SK-N-SH treated with all-trans-retinoic acid at 6 μM for 48 hours (cell line): ENCODE data around the gene IFT57.

ENCODE experiments used
- ATAC-seq: fragments of 200-7000 bp; cut with Tn5 transposase; 3 replicates; pipeline ENCODE4 v1.9.1; 2020; ENCODE audit warnings: mild to moderate bottlenecking, moderate library complexity
- ARNTL ChIP-seq: fragments of 450-650 bp; formaldehyde crosslinking; IDR thresholded peaks from 2 replicates; pipeline ENCODE4 v1.5.0; 2020; ENCODE audit warnings: low read depth, mild to moderate bottlenecking, moderate library complexity, borderline replicate concordance
- BACH2 ChIP-seq: fragments of 250-450 bp; sonication (Bioruptor Pico); IDR thresholded peaks from 2 replicates; pipeline ENCODE4 v1.9.0; 2021; ENCODE audit warnings: mild to moderate bottlenecking, borderline replicate concordance
- CSDC2 ChIP-seq: fragments of 250-450 bp; sonication (Bioruptor Pico); IDR thresholded peaks from 2 replicates; pipeline ENCODE4 v1.5.0; 2020; ENCODE audit warnings: mild to moderate bottlenecking, moderate library complexity
- ESRRG ChIP-seq: fragments of 250-450 bp; sonication (Bioruptor Pico); IDR thresholded peaks from 2 replicates; pipeline ENCODE4 v1.6.1; 2021; ENCODE audit warnings: mild to moderate bottlenecking
- GLIS3 ChIP-seq: fragments of 250-450 bp; sonication (Bioruptor Pico); IDR thresholded peaks from 2 replicates; pipeline ENCODE4 v1.5.0; 2020; ENCODE audit warnings: mild to moderate bottlenecking, moderate library complexity
- ISL1 ChIP-seq: fragments of 250-450 bp; sonication (Bioruptor Pico); IDR thresholded peaks from 2 replicates; pipeline ENCODE4 v2.1.2; 2022; ENCODE audit warnings: mild to moderate bottlenecking, moderate library complexity
- PPARA ChIP-seq: fragments of 250-450 bp; sonication (Bioruptor Pico); IDR thresholded peaks from 2 replicates; pipeline ENCODE4 v1.5.0; 2020; ENCODE audit warnings: mild to moderate bottlenecking, borderline replicate concordance
- RARB ChIP-seq: fragments of 250-450 bp; sonication (Bioruptor Pico); IDR thresholded peaks from 2 replicates; pipeline ENCODE4 v1.8.0; 2021; ENCODE audit warnings: mild to moderate bottlenecking, moderate library complexity
- SNAI2 ChIP-seq: fragments of 250-450 bp; sonication (Bioruptor Pico); IDR thresholded peaks from 2 replicates; pipeline ENCODE4 v1.5.0; 2020; ENCODE audit warnings: mild to moderate bottlenecking, moderate library complexity
- TCF4 ChIP-seq: fragments of 250-450 bp; sonication (Bioruptor Pico); IDR thresholded peaks from 2 replicates; pipeline ENCODE4 v1.8.0; 2021; ENCODE audit warnings: mild to moderate bottlenecking, moderate library complexity, borderline replicate concordance
- TOX ChIP-seq: fragments of 250-450 bp; sonication (Bioruptor Pico); IDR thresholded peaks from 2 replicates; pipeline ENCODE4 v1.8.0; 2021; ENCODE audit warnings: mild to moderate bottlenecking, moderate library complexity, borderline replicate concordance
- ZC3H10 ChIP-seq: fragments of 250-450 bp; sonication (Bioruptor Pico); IDR thresholded peaks from 2 replicates; pipeline ENCODE4 v1.5.1; 2021; ENCODE audit warnings: mild to moderate bottlenecking, moderate library complexity
- ZFP30 ChIP-seq: fragments of 450-650 bp; formaldehyde crosslinking; IDR thresholded peaks from 2 replicates; pipeline ENCODE4 v1.5.0; 2022; ENCODE audit warnings: mild to moderate bottlenecking, moderate library complexity
- ZNF565 ChIP-seq: fragments of 450-650 bp; formaldehyde crosslinking; conservative IDR thresholded peaks from 2 replicates; pipeline ENCODE4 v1.5.0; 2020; ENCODE audit warnings: low read depth, mild to moderate bottlenecking, moderate library complexity
- ZNF70 ChIP-seq: fragments of 450-650 bp; formaldehyde crosslinking; IDR thresholded peaks from 2 replicates; pipeline ENCODE4 v1.5.0; 2020; ENCODE audit warnings: mild to moderate bottlenecking, moderate library complexity
- ZNF8 ChIP-seq: fragments of 450-650 bp; formaldehyde crosslinking; IDR thresholded peaks from 2 replicates; pipeline ENCODE4 v1.5.0; 2020; ENCODE audit warnings: mild to moderate bottlenecking, moderate library complexity
- TF ChIP-seq, protein P1 (sequence below): fragments of 250-450 bp; sonication (Bioruptor Pico); IDR thresholded peaks from 2 replicates; pipeline ENCODE4 v1.8.0; 2020; ENCODE audit warnings: mild to moderate bottlenecking, moderate library complexity, borderline replicate concordance
- TF ChIP-seq, protein P2 (sequence below): fragments of 250-450 bp; sonication (Bioruptor Pico); IDR thresholded peaks from 2 replicates; pipeline ENCODE4 v1.5.1; 2020; ENCODE audit warnings: low read depth, mild to moderate bottlenecking, moderate library complexity
- TF ChIP-seq, protein P3 (sequence below): fragments of 250-450 bp; sonication (Bioruptor Pico); IDR thresholded peaks from 2 replicates; pipeline ENCODE4 v1.5.0; 2020; ENCODE audit warnings: mild to moderate bottlenecking, moderate library complexity
- TF ChIP-seq, protein P4 (sequence below): fragments of 250-450 bp; sonication (Bioruptor Pico); IDR thresholded peaks from 2 replicates; pipeline ENCODE4 v1.8.0; 2021; ENCODE audit warnings: low read depth, mild to moderate bottlenecking, moderate library complexity, borderline replicate concordance

The IFT57 gene

DNA sequence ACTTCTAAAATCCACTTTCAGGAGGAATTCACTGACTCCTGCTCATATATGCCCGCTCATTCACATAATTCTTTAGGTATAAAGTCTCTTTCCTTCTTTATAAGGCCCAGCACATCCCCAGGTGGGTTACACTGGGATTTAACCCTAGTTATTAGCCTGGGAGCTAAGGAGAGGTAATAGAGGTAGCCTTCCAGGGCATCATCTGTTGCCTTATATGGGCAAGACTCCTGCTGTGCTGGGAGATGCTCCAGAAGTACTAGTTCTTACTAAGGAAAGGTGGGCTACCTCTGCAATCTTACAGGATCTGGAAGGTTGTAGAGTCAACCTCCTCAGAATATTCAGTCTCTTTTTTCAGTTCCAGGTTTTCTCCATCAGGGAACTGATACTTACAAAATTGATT is 13.1 kb upstream of the IFT57 start:
- no peak for TF ChIP-seq TOX (CRISPR knock-in tag)
- no peak for TF ChIP-seq ESRRG (CRISPR knock-in tag)
- no peak for TF ChIP-seq CSDC2 (CRISPR knock-in tag)
- TF ChIP-seq, protein P1, sequence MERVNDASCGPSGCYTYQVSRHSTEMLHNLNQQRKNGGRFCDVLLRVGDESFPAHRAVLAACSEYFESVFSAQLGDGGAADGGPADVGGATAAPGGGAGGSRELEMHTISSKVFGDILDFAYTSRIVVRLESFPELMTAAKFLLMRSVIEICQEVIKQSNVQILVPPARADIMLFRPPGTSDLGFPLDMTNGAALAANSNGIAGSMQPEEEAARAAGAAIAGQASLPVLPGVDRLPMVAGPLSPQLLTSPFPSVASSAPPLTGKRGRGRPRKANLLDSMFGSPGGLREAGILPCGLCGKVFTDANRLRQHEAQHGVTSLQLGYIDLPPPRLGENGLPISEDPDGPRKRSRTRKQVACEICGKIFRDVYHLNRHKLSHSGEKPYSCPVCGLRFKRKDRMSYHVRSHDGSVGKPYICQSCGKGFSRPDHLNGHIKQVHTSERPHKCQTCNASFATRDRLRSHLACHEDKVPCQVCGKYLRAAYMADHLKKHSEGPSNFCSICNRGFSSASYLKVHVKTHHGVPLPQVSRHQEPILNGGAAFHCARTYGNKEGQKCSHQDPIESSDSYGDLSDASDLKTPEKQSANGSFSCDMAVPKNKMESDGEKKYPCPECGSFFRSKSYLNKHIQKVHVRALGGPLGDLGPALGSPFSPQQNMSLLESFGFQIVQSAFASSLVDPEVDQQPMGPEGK (CRISPR knock-in tag) = no peak
- TF ChIP-seq SNAI2 (CRISPR knock-in tag) = no peak
- no peak for TF ChIP-seq ISL1
- TF ChIP-seq BACH2 (CRISPR knock-in tag) = no peak
- ATAC-seq = no peak

DNA sequence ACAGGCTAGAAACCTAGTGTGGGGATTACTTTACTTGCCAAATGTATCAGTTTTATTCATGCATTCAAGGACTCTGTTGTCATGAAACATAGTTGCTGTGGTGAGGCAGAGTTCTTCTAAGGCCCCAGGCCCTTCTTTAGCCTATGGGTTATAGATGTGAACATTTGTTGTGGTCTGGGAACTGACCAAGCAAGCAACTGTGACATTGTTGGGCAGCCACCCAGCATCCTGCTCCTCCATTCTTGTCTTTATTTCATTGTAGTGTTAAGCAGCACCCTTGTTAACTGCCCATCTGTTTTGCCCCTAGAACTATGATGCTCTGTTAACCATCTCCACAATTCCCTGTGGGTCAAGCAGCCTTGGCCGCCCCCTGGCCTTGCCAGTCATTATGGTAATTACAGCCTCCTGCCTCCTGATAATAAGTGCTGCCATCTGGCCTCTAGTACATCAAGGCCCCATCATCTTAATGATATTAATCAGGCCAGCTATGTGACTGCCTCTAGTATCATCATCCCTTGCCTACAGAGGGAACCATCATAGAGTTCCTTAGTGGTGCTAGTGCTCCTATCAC is 12.2 kb upstream of the IFT57 start:
- no peak for TF ChIP-seq BACH2 (CRISPR knock-in tag)
- TF ChIP-seq ZNF70 (CRISPR knock-in tag) = no peak
- no peak for TF ChIP-seq TOX (CRISPR knock-in tag)
- TF ChIP-seq, protein P2, sequence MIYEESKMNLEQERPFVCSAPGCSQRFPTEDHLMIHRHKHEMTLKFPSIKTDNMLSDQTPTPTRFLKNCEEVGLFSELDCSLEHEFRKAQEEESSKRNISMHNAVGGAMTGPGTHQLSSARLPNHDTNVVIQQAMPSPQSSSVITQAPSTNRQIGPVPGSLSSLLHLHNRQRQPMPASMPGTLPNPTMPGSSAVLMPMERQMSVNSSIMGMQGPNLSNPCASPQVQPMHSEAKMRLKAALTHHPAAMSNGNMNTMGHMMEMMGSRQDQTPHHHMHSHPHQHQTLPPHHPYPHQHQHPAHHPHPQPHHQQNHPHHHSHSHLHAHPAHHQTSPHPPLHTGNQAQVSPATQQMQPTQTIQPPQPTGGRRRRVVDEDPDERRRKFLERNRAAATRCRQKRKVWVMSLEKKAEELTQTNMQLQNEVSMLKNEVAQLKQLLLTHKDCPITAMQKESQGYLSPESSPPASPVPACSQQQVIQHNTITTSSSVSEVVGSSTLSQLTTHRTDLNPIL = no peak
- no peak for TF ChIP-seq CSDC2 (CRISPR knock-in tag)
- no peak for TF ChIP-seq ISL1
- no peak for TF ChIP-seq PPARA (CRISPR knock-in tag)
- no peak for ATAC-seq

DNA sequence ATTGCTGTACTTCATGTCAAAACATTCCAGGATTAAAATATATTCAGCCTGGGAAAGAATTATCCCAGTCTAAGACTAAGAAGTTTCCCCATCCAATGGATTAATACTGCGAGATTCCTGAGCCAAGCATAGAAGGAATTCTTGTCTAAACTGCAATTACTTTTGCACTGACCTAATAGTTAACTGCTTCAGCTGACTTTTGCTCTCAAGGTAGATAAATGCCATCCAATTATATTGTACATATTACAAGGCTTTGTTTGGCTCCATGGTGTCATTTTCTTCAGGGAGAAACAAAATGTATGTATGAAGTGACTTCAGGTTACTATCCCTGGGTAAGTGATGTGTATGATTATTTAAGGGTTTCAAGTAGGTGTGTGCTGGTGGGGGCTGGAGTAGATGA is 6.1 kb upstream of the IFT57 start:
- no peak for TF ChIP-seq ZNF565 (CRISPR knock-in tag)
- TF ChIP-seq ZC3H10 (CRISPR knock-in tag) = no peak
- TF ChIP-seq, protein P1 (CRISPR knock-in tag) = no peak
- TF ChIP-seq GLIS3 = no peak
- TF ChIP-seq, protein P3, sequence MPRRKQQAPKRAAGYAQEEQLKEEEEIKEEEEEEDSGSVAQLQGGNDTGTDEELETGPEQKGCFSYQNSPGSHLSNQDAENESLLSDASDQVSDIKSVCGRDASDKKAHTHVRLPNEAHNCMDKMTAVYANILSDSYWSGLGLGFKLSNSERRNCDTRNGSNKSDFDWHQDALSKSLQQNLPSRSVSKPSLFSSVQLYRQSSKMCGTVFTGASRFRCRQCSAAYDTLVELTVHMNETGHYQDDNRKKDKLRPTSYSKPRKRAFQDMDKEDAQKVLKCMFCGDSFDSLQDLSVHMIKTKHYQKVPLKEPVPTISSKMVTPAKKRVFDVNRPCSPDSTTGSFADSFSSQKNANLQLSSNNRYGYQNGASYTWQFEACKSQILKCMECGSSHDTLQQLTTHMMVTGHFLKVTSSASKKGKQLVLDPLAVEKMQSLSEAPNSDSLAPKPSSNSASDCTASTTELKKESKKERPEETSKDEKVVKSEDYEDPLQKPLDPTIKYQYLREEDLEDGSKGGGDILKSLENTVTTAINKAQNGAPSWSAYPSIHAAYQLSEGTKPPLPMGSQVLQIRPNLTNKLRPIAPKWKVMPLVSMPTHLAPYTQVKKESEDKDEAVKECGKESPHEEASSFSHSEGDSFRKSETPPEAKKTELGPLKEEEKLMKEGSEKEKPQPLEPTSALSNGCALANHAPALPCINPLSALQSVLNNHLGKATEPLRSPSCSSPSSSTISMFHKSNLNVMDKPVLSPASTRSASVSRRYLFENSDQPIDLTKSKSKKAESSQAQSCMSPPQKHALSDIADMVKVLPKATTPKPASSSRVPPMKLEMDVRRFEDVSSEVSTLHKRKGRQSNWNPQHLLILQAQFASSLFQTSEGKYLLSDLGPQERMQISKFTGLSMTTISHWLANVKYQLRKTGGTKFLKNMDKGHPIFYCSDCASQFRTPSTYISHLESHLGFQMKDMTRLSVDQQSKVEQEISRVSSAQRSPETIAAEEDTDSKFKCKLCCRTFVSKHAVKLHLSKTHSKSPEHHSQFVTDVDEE (CRISPR knock-in tag) = no peak
- TF ChIP-seq, protein P2 = no peak
- no peak for TF ChIP-seq TCF4 (CRISPR knock-in tag)
- TF ChIP-seq BACH2 (CRISPR knock-in tag) = no peak
- no peak for TF ChIP-seq ARNTL (CRISPR knock-in tag)
- TF ChIP-seq RARB (CRISPR knock-in tag) = no peak
- TF ChIP-seq ZFP30 (CRISPR knock-in tag) = no peak
- TF ChIP-seq, all 23 proteins: peak for 0
- ATAC-seq = no peak

DNA sequence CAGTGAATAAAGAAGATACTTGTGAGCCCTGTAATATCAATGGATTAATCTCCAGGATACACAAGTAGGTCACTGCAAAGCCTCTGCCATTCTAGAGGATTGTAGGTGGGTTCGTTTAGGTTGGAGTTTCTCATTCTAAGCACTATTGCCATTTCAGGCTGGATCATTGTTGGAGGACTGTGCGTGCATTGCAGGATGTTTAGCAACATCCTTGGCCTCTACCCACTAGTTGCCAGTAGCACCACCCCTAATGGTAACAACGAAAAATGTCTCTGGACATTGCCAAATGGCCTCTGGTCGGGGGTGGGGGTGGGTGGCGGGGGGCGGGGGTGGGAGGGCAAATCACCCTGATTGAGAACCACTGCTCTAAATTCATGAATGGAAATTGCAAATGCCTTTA is 4.9 kb upstream of the IFT57 start:
- no peak for ATAC-seq
- TF ChIP-seq TOX (CRISPR knock-in tag) (no peak), PPARA (CRISPR knock-in tag) (no peak), SNAI2 (CRISPR knock-in tag) (no peak), ZC3H10 (CRISPR knock-in tag) (no peak), GLIS3 (no peak), ESRRG (CRISPR knock-in tag) (no peak), ZNF8 (CRISPR knock-in tag) (no peak), ZFP30 (CRISPR knock-in tag) (no peak)
- TF ChIP-seq, protein P2 = no peak
- TF ChIP-seq, protein P1 (CRISPR knock-in tag) = no peak
- TF ChIP-seq, protein P4, sequence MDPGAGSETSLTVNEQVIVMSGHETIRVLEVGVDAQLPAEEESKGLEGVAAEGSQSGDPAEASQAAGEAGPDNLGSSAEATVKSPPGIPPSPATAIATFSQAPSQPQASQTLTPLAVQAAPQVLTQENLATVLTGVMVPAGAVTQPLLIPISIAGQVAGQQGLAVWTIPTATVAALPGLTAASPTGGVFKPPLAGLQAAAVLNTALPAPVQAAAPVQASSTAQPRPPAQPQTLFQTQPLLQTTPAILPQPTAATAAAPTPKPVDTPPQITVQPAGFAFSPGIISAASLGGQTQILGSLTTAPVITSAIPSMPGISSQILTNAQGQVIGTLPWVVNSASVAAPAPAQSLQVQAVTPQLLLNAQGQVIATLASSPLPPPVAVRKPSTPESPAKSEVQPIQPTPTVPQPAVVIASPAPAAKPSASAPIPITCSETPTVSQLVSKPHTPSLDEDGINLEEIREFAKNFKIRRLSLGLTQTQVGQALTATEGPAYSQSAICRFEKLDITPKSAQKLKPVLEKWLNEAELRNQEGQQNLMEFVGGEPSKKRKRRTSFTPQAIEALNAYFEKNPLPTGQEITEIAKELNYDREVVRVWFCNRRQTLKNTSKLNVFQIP (CRISPR knock-in tag) = no peak
